GM21576 (cell line): Measurements from ENCODE around the gene C1orf56.

Experiments
- ATAC-seq: cut with Tn5 transposase; IDR thresholded peaks from one replicate; pipeline ENCODE4 v1.9.1; 2021; ENCODE audit warnings: mild to moderate bottlenecking, moderate library complexity; ENCODE audit not compliant: unreplicated experiment

Gene C1orf56

DNA sequence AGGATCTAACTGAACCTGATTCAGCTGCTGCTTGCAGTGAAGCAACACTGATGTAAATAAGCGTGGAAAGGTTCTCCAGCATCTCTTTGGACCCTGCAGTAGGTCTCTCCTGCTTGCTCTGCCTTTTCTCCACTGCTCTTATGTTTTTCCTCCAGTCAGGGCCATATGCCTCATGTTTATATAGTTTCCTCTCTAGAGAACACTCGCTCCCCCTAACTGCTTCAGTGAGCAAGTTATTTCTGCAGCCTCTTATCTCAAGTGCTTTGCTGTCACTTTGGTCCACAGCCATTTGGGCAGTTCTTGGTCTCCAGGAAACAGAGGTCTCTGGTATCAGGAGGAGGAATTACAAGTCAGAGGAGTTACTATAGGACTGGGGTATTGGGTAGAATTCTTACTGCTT lies 34.0 kb upstream of the C1orf56 start:
- no peak for ATAC-seq

DNA sequence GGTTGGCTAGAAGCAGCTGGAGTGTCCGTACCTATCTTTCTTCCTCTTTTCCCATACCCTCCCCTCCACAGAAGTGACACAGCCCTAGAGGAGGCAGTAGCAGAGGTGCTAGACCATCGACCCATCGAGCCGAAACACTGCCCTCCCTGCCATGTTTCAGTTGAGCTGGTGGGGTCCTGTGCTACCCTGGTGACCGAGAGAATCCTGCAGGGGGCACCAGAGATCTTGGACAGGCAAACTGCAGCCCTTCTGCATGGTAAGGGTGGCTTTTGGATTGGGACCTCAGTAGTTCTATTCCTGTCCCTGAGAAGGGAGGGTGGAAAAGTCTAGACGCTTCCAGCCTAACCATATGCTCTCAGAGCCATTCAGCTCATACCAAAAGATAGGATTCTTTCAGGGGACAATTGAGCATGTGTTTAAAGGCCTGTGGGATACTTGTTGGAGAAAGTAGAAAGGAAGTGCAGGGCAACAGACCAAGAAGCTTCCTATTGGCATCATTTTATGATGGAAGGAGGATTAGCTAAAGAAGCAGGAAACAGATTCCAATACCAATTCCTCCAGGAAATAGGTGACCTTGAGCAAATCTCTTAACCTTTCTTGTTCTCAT lies 22.9 kb upstream of the C1orf56 start:
- no peak for ATAC-seq

- no peak for ATAC-seq
Observed at GRCh38 chr1:151026460-151026859, 21.1 kb upstream of the C1orf56 start.

DNA sequence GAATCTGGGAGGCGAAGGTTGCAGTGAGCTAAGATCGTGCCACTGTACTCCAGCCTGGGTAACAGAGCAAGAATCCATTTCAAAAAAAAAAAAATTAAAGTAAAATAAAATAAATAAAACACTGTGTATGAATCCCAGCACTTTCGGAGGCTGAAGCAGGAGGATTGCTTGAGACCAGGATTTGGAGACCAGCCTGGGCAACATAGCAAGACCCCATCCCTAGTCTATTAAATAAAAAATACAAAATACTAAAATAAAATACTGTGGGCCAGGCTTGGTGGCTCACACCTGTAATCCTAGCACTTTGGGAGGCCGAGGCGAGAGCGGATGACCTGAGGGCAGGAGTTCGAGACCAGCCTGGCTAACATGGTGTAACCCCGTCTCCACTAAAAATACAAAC lies 15.4 kb upstream of the C1orf56 start:
- no peak for ATAC-seq

- no peak for ATAC-seq
Observed at GRCh38 chr1:151035167-151035566, 12.4 kb upstream of the C1orf56 start.

DNA sequence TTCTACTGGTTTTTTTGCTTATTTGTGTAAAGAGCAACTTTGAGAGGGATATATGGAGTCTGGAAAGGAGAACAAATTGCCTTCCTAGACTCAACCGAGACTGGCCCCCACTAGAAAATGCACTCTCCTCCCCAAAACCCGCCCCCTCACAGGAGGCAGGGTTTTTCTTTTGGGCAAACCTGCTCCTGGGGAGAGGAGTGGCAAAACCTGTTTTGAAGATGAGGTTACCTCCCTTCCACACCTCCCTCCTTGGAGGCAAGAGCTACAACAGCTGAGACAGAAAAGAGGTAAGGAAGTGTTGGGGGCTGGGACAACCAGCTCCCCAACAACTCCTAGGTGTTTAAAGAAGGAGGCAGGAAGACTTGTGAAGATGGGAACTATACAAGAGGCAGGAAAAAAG lies 11.2 kb upstream of the C1orf56 start, which contains the start of gene BNIPL:
BNIPL (plus strand) TSS at position 231 of the 400 bp plus-strand sequence; CDS start at position 371, 140 bp downstream.
- no peak for ATAC-seq

DNA sequence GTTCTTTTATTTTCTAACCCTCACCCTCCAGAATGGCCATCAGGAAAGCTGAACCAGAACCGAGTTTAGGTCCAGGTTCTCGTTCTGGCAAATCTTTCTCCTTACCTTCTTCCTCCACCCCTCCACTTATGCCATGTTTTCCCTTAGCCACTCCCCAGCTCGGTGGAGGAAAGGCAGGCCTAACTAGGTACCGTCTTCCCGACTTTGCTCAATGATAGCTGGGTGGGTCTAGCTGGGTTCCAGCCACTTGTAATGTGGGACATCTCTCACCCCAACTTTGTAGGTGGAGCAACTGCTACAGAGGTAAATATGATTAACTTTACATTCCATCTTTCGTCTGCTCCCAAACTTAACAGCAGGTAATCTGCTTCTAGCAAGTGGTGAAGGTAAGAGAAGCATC lies 10.5 kb upstream of the C1orf56 start:
- ATAC-seq = no peak

DNA sequence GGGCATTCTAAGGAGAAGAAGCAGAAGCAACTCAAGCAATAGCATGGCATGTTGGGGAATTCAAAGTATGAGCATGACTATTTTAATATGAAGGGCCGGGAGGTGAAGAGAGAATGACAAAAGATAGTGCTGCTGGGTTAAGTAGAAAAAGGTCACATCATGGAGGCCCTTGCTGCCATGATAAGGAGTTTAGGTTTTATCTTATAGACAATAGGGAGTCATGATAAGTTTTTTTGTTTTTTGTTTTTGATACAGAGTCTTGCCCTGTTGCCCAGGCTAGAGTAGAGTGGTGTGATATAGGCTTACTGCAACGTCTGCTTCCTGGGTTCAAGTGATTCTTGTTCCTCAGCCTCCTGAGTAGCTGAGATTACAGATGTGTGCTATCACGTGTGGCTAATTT lies 8.0 kb upstream of the C1orf56 start:
- no peak for ATAC-seq

DNA sequence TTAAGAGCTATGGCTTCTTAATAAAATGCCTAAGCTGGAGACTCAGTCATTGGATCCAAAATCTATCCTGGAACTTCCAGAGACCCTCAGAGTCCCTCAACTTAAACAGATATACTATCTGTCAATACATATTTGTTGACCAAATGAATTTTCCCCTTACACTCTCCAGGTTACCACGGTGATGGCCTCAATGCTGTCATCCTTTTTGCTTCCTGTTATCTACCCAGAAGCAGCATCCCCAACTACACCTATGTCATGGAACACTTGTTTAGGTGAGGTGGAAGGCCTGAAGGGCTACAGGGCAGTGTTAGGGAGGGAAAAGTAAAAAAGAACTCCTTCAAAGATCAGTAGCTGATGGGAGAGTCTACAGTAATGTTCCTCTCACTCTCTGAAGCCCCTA lies 4.4 kb upstream of the C1orf56 start:
- no peak for ATAC-seq

DNA sequence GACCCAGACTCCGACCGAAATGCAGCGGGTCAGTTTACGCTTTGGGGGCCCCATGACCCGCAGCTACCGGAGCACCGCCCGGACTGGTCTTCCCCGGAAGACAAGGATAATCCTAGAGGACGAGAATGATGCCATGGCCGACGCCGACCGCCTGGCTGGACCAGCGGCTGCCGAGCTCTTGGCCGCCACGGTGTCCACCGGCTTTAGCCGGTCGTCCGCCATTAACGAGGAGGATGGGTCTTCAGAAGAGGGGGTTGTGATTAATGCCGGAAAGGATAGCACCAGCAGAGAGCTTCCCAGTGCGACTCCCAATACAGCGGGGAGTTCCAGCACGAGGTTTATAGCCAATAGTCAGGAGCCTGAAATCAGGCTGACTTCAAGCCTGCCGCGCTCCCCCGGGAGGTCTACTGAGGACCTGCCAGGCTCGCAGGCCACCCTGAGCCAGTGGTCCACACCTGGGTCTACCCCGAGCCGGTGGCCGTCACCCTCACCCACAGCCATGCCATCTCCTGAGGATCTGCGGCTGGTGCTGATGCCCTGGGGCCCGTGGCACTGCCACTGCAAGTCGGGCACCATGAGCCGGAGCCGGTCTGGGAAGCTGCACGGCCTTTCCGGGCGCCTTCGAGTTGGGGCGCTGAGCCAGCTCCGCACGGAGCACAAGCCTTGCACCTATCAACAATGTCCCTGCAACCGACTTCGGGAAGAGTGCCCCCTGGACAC lies 534 bp downstream of the C1orf56 start:
- peak; percentile 52 for ATAC-seq

- ATAC-seq = no peak
Observed at GRCh38 chr1:151048645-151049032, 1.1 kb downstream of the C1orf56 start.

GRCh38 chr1:151049458-151049857 lies 1.9 kb downstream of the C1orf56 start:
- ATAC-seq = no peak

DNA sequence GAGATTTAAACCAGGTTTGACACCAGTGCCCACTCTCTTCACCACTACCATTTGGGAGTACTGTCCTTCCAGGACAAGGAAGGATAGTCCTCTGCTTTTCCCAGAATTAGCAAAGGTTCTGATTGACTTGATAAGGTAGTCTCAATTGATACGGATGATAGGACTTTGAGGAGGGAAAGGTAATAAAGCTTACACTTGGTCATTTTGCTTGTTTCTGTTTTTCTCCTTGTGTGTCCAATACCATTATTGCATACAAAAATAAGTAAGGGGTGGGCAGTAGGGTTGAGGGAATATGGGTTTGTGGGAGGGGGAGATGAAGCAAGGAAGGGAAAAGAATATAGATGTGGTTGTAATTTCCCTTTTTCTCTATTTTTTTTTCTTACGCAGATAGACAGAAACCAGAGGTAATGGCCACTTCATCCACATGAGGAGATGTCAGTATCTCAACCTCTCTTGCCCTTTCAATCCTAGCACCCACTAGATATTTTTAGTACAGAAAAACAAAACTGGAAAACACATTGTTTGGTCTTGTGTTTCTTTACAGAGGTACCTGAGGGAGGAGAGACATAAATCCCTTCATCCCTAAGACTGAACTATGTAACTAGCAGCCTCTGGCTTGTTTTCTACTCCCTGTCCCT lies 2.6 kb downstream of the C1orf56 start:
- no peak for ATAC-seq

DNA sequence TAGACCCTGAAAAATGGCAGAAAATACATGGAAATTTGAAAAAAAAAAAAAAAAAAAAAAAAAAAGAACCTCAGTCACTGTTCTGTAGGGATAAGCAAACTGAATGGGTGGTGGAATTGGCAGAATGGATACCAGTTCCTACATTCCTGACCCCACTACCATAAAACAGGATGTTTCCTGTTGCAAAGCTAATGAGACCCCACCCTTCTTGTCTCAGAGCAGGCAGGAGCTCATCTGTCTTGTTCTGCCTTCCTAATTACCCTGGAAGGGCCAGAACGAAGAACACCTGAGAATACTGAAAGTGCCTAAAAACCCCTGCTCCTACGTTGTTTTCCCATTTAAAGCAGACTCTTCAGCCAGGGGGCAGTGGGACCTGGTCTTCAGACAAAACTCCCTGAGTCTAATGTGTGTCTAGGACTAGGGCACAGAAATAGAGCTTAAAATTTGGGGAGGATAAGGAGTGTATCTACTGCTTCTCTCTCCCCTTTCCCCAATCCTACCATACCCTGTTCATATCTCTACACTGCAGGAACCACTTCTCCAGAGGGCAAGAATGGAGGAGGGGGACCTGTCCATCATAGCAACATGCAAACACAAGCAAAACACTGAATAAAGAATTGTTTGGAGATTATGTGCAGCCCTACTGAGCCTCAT lies 3.9 kb downstream of the C1orf56 start:
- no peak for ATAC-seq

DNA sequence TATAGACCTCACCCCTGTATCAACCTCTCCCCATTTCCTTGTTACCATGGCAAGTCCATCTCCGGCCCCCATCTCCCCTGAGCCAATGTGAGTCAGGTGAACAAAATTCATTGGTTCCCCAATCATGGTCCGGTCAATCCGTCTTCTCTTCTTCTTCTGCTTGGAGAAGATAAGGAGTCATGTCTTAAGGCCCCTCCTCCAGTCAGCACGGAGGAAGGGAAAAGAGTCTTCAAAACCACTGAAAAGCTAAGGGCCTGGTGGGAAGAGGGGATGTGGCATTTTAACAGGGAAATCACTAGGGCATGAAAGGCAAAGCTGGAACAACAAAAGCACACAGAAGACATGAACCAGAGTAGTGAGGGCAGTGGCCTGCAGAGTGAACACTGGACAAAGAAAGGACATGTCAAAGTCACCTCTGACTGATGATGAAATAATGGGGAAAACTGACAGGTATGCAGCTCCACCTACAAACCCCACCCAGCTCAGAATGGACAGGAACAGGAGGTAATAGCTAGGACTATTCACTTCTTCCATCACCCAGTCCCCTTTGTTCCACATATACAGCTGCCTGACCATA lies 7.5 kb downstream of the C1orf56 start:
- no peak for ATAC-seq

- ATAC-seq = no peak
Observed at GRCh38 chr1:151055581-151055980, 8.0 kb downstream of the C1orf56 start.

DNA sequence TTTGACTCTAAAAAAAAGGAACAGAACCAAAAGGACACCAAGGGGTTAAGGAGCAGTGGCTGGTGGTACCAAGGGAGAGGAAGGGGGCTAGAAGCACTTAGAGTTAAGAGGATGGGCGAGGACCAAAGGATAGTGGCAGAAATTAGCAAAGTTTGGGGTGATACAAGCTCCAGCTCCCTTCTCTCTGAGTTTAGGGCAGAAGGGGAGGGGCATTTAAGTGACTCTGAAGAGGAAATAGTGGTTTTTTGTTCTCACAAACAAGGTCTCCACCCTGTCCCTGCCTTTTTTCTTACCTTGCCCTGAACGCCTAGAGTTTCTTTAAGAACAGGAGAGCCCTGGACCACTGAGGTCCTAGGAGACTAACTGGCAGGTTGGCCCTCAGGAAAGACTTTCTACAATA lies 8.6 kb downstream of the C1orf56 start:
- ATAC-seq = no peak

DNA sequence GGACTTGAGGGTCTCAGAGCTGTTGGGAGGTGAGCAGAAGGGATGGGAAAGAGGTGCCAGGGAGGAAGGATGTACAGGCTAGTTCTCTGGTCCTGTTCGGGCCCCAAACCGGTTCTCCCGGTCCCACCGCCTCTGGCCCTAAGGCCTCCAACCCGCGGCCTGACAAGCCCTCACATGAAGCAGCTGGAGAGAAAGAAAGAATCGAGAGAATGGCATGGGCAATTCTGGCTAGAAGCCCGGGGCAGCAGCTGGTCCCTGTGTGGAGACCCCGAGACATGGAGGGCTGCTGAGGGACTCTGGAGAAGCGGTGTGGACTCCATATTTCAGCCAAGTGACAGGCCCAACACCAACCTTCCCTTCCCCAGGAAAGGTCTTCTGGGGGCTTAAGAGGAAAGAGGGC lies 11.1 kb downstream of the C1orf56 start:
- no peak for ATAC-seq

DNA sequence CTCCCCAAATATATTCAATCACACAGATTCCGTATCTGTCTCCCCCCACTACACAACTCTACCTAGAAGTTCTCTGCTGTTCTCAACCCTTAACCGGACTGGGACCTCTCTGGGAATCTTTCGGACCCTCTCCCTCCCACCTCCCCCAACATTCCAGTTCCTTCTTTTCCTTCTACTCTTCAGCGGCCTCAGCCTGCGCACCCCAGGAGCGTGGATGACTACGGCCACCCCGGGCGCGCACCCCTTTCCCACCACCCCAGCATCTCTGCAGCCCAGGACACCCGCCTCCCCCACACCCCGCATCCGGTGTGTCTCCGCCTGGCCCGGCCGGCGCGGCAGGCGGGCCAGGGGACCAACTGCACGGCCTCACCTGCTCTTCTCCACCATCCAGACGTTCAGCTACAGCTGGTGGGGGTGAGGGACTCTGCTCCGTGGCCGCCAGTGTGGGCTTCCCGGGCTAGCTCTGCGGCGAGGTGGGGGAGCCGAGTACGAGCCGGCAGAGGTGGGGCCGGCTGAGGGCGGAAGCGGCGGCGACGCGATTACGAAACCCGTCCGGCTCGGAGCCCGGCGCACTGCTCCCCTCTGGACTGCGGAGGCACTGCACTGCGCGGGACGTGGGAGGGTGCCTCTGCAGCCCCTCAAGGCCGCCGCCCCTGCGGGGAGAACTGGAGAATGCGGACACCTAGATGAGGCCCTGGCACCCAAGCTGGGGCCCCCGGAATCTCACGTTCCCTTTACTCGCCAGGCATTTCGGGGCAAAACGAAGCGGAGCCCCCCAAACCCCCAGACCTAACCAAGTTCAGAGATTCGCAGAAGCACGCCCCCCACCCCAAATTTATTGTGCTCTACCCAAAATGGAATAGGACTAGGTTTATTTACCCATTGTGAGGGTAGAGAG lies 11.8 kb downstream of the C1orf56 start, which contains the start of gene CDC42SE1:
CDC42SE1 (minus strand) TSS at position 514 of the 898 bp plus-strand sequence. CDS start 3,892 bp downstream, outside the sequence.
- peak; percentile 78 for ATAC-seq

GRCh38 chr1:151060007-151060656 lies 12.6 kb downstream of the C1orf56 start, which contains the start of gene MLLT11:
Gene MLLT11 (plus strand): TSS chr1:151060397. CDS start chr1:151067225, 6,828 bp downstream.
- no peak for ATAC-seq
